IMR-90 (cell line): Measurements from ENCODE around the gene PTPRN2. TPM values are rescaled to one million over a fixed set of nuclear protein-coding genes. Genes with fewer than 3 reads are reported as not detected.

Source experiments
- ATAC-seq: fragments of 200-7000 bp; cut with Tn5 transposase; 2 replicates; pipeline ENCODE4 v1.9.1; 2020; ENCODE audit warnings: low read depth, mild to moderate bottlenecking, moderate library complexity
- BruUV-seq: library from RNA; stranded (reverse); fragments of 400-500 nt; replicated peaks from 2 replicates; lab custom pipeline; 2021; lab: Mats Ljungman, UMichigan
- CTCF ChIA-PET: fragments of 300-600 bp; formaldehyde crosslinking; extraction: SDS; loops from one replicate; lab custom pipeline; 2021; ENCODE audit warnings: antibody characterized with exemption; lab: Yijun Ruan, JAX
- POLR2A ChIA-PET: fragments of 300-600 bp; sonication (Branson Sonifier 250); formaldehyde crosslinking; loops from one replicate; lab custom pipeline; 2022; ENCODE audit warnings: antibody characterized with exemption; ENCODE audit not compliant: unreplicated experiment; lab: Charles Lee
- DNase-seq: peaks from one replicate; pipeline ENCODE4 v3.0.0; 2013
- H2AFZ ChIP-seq: replicated peaks from 2 replicates; pipeline ENCODE3; 2013; ENCODE audit warnings: low read length, mild to moderate bottlenecking; ENCODE audit not compliant: poor library complexity
- H2AK5ac ChIP-seq: 2 replicates; pipeline ENCODE4 v1.6.1; 2013; ENCODE audit warnings: low read depth, low read length, inconsistent platforms
- H2AK9ac ChIP-seq: replicated peaks from 2 replicates; pipeline ENCODE3; 2013; ENCODE audit warnings: mild to moderate bottlenecking, low read depth, low read length, moderate library complexity; ENCODE audit not compliant: poor library complexity
- H2BK120ac ChIP-seq: 2 replicates; pipeline ENCODE4 v1.6.1; 2013; ENCODE audit warnings: low read depth, low read length, inconsistent platforms
- H2BK15ac ChIP-seq: 3 replicates; pipeline ENCODE4 v1.6.1; 2013; ENCODE audit warnings: low read depth, low read length, inconsistent platforms
- H2BK20ac ChIP-seq: 2 replicates; pipeline ENCODE4 v1.6.1; 2013; ENCODE audit warnings: low read depth, mild to moderate bottlenecking, inconsistent platforms, low read length, moderate library complexity
- H2BK5ac ChIP-seq: 2 replicates; pipeline ENCODE4 v1.6.1; 2013; ENCODE audit warnings: mild to moderate bottlenecking, low read depth, low read length, inconsistent platforms; ENCODE audit not compliant: poor library complexity, severe bottlenecking
- H3K14ac ChIP-seq: replicated peaks from 2 replicates; pipeline ENCODE4 v1.6.1; 2013; ENCODE audit warnings: low read depth, low read length, inconsistent platforms
- H3K18ac ChIP-seq: 2 replicates; pipeline ENCODE4 v1.6.1; 2013; ENCODE audit warnings: low read depth, low read length, control low read depth
- H3K23ac ChIP-seq: 2 replicates; pipeline ENCODE4 v1.6.1; 2013; ENCODE audit warnings: low read depth, low read length, inconsistent platforms
- H3K27ac ChIP-seq: 2 replicates; pipeline ENCODE4 v1.5.1; 2013; ENCODE audit warnings: mild to moderate bottlenecking, control low read depth, low read length; ENCODE audit not compliant: insufficient read depth
- H3K27me3 ChIP-seq: 2 replicates; pipeline ENCODE4 v1.6.1; 2013; ENCODE audit warnings: low read length; ENCODE audit not compliant: control insufficient read depth, insufficient read depth
- H3K36me3 ChIP-seq: 2 replicates; pipeline ENCODE4 v1.6.1; 2013; ENCODE audit warnings: low read length, mixed read lengths; ENCODE audit not compliant: control insufficient read depth, insufficient read depth
- H3K4ac ChIP-seq: 2 replicates; pipeline ENCODE4 v1.6.1; 2013; ENCODE audit warnings: low read depth, low read length, inconsistent platforms
- H3K4me1 ChIP-seq: 2 replicates; pipeline ENCODE4 v1.6.1; 2013; ENCODE audit warnings: low read length, mixed read lengths; ENCODE audit not compliant: control insufficient read depth, insufficient read depth
- H3K4me2 ChIP-seq: 2 replicates; pipeline ENCODE4 v1.6.1; 2013; ENCODE audit warnings: low read depth, mild to moderate bottlenecking, control low read depth, low read length, moderate library complexity
- H3K4me3 ChIP-seq: 2 replicates; pipeline ENCODE4 v1.5.1; 2013; ENCODE audit warnings: low read depth, mild to moderate bottlenecking, control low read depth, low read length, moderate library complexity; ENCODE audit not compliant: insufficient read depth
- H3K56ac ChIP-seq: 2 replicates; pipeline ENCODE4 v1.6.1; 2013; ENCODE audit warnings: low read length, inconsistent platforms; ENCODE audit not compliant: insufficient read depth; ENCODE audit errors: extremely low read depth
- H3K79me1 ChIP-seq, 2 experiments: 2 replicates each; pipeline ENCODE4 v1.6.1; 2013; ENCODE audit warnings: low read length in 2 of 2, inconsistent platforms in 1 of 2, low read depth in 1 of 2
- H3K9ac ChIP-seq: 2 replicates; pipeline ENCODE4 v1.6.1; 2013; ENCODE audit warnings: low read depth, low read length, control low read depth
- H3K9me1 ChIP-seq: 2 replicates; pipeline ENCODE4 v1.6.1; 2013; ENCODE audit warnings: low read length, inconsistent platforms; ENCODE audit not compliant: insufficient read depth
- H3K9me3 ChIP-seq: 2 replicates; pipeline ENCODE4 v1.6.1; 2013; ENCODE audit warnings: low read length; ENCODE audit not compliant: control insufficient read depth, insufficient read depth
- H4K20me1 ChIP-seq: 2 replicates; pipeline ENCODE4 v1.6.1; 2013; ENCODE audit warnings: low read length, inconsistent platforms; ENCODE audit not compliant: insufficient read depth
- H4K5ac ChIP-seq: 2 replicates; pipeline ENCODE4 v1.6.1; 2013; ENCODE audit warnings: mild to moderate bottlenecking, low read depth, low read length, control low read depth
- H4K8ac ChIP-seq, 2 experiments: 2 replicates each; pipeline ENCODE4 v1.6.1; 2013; ENCODE audit warnings: low read depth in 2 of 2, low read length in 2 of 2, control low read depth in 1 of 2, inconsistent platforms in 1 of 2
- H4K91ac ChIP-seq: 2 replicates; pipeline ENCODE4 v1.6.1; 2013; ENCODE audit warnings: low read depth, low read length, inconsistent platforms; ENCODE audit not compliant: insufficient read depth
- BHLHE40 ChIP-seq: fragments of 150-350 bp; IDR thresholded peaks from 2 replicates; pipeline ENCODE4 v1.6.1; 2016; ENCODE audit warnings: mild to moderate bottlenecking, low read depth, low read length
- CEBPB ChIP-seq: IDR thresholded peaks from 2 replicates; pipeline ENCODE4 v1.6.1; 2012; ENCODE audit warnings: low read depth, low read length, improper control_type of control experiment
- CHD1 ChIP-seq: IDR thresholded peaks from 2 replicates; pipeline ENCODE4 v1.6.1; 2012; ENCODE audit warnings: low read depth, low read length, improper control_type of control experiment
- ELK1 ChIP-seq: fragments of 150-350 bp; IDR thresholded peaks from 2 replicates; pipeline ENCODE4 v1.6.1; 2016; ENCODE audit warnings: low read depth, mild to moderate bottlenecking, low read length, moderate library complexity, borderline replicate concordance
- FOS ChIP-seq: fragments of 150-350 bp; IDR thresholded peaks from 2 replicates; pipeline ENCODE4 v1.6.1; 2016; ENCODE audit warnings: low read depth, low read length
- MAFK ChIP-seq: IDR thresholded peaks from 2 replicates; pipeline ENCODE4 v1.6.1; 2012; ENCODE audit warnings: low read depth, low read length, improper control_type of control experiment
- MAZ ChIP-seq: IDR thresholded peaks from 2 replicates; pipeline ENCODE4 v1.6.1; 2012; ENCODE audit warnings: low read depth, mild to moderate bottlenecking, low read length, improper control_type of control experiment, moderate library complexity, borderline replicate concordance
- MXI1 ChIP-seq: IDR thresholded peaks from 2 replicates; pipeline ENCODE4 v1.6.1; 2012; ENCODE audit warnings: low read depth, mild to moderate bottlenecking, low read length, moderate library complexity, borderline replicate concordance
- NFE2L2 ChIP-seq: fragments of 150-350 bp; IDR thresholded peaks from 2 replicates; pipeline ENCODE4 v1.6.1; 2016; ENCODE audit warnings: low read depth, mild to moderate bottlenecking, low read length
- POLR2A ChIP-seq: IDR thresholded peaks from 2 replicates; pipeline ENCODE4 v1.6.1; 2012; ENCODE audit warnings: mild to moderate bottlenecking, low read depth, low read length
- RAD21 ChIP-seq: IDR thresholded peaks from 2 replicates; pipeline ENCODE4 v1.6.1; 2012; ENCODE audit warnings: low read length, improper control_type of control experiment
- RCOR1 ChIP-seq: IDR thresholded peaks from 2 replicates; pipeline ENCODE4 v1.6.1; 2012; ENCODE audit warnings: mild to moderate bottlenecking, low read length, improper control_type of control experiment; ENCODE audit not compliant: insufficient replicate concordance
- RFX5 ChIP-seq: IDR thresholded peaks from 2 replicates; pipeline ENCODE4 v1.8.0; 2012; ENCODE audit warnings: low read depth, mild to moderate bottlenecking, low read length, moderate library complexity
- SMC3 ChIP-seq: fragments of 150-350 bp; IDR thresholded peaks from 2 replicates; pipeline ENCODE4 v1.6.1; 2016; ENCODE audit warnings: low read depth, mild to moderate bottlenecking, antibody characterized with exemption, low read length, moderate library complexity
- WGBS, 2 experiments: methylation state at CpG; one replicate each; pipeline versions ENCODE4 v1.1.5 to v1.1.7; 2013; ENCODE audit warnings: missing lambda C conversion rate in 2 of 2; ENCODE audit not compliant: insufficient read length in 1 of 2; ENCODE audit errors: extremely low coverage in 2 of 2; 5-methylcytosine and 5-hydroxymethylcytosine counted together
- dilution Hi-C: fragments of 300-500 bp; cut with HindIII; formaldehyde crosslinking; loops from one replicate; pipeline ENCODE4 v1.14.3; 2018; ENCODE audit warnings: low sequenced_read_pairs; ENCODE audit not compliant: unreplicated experiment
- in situ Hi-C: fragments of 300-500 bp; cut with MboI; formaldehyde crosslinking; loops from 3 replicates; pipeline ENCODE4 v1.14.3; 2019; ENCODE audit warnings: low sequenced_read_pairs, inconsistent platforms, mixed read lengths
- intact Hi-C: fragments of 100-400 bp; cut with micrococcal nuclease; formaldehyde crosslinking; loops from 2 replicates; pipeline ENCODE4 v1.10.0; 2022
- polyA plus RNA-seq, 3 experiments: library from polyadenylated mRNA; depleted of rRNA; stranded (reverse); fragments of >200 nt; gene quantifications; 2 replicates each; pipeline ENCODE4 v1.2.3, GENCODE V29; 2012; ENCODE audit warnings: low replicate concordance in 1 of 3
- total RNA-seq: library from RNA; depleted of rRNA; stranded (reverse); fragments of >200 nt; gene quantifications from 2 replicates; pipeline ENCODE4 v1.2.3, GENCODE V29; 2012
- TF ChIP-seq, protein P1 (sequence below): conservative IDR thresholded peaks from 2 replicates; pipeline ENCODE4 v1.5.1; 2012; ENCODE audit warnings: mild to moderate bottlenecking, low read depth, low read length, improper control_type of control experiment
- TF ChIP-seq, protein P2 (sequence below): fragments of 150-350 bp; IDR thresholded peaks from 2 replicates; pipeline ENCODE4 v1.6.1; 2017; ENCODE audit warnings: mild to moderate bottlenecking, antibody characterized with exemption, low read length, low read depth

PTPRN2 gene
- total and polyA plus RNA-seq, 2 of the 4 experiments (the other 2 are of a cell fraction), result 0.03 TPM; not detected in 1

DNA sequence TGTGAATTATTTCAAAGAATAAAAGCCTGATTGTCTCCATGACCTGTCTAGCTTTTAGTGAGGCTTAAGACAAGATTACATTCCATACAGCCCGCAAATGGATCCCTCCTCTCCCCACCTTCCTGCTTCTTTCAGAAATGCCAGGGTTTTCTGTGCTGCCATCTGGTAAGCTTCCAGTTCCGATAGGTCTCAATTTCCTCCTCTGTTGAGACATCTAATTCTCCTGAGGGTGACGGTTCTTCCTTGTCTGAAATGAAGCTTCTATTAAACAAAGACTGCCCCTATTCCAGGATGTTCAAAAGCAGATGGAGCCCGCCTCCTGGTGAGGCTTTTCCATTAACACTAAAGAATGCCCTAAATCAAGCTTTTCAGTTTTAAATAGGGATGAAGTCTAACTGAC lies 295.6 kb downstream of the PTPRN2 start:
- Histone ChIP-seq H3K4me3 (no peak overlapping the region), H3K9me1 (no peaks in the 10 kb centered on the region), H3K27ac (no peak overlapping the region), H4K91ac (no peak overlapping the region), H2BK120ac (no peak overlapping the region), H2BK5ac (no peak overlapping the region), H3K9ac (no peak overlapping the region), H3K27me3 (no peaks in the 10 kb centered on the region), H2BK20ac (no peak overlapping the region), H3K56ac (no peak overlapping the region), H3K9me3 (peaks cover 25% of the 10 kb centered on the region), H2AK9ac (no peak overlapping the region), H3K14ac (no peak overlapping the region), H3K18ac (no peak overlapping the region), H2AK5ac (no peak overlapping the region), H3K23ac (no peak overlapping the region), H3K4ac (no peak overlapping the region), H3K4me1 (no peaks in the 10 kb centered on the region), H2BK15ac (no peak overlapping the region), H3K79me1 (no peaks in the 10 kb centered on the region), H4K8ac (no peak overlapping the region), H4K20me1 (no peaks in the 10 kb centered on the region), H4K5ac (no peak overlapping the region), H2AFZ (no peak overlapping the region), H3K4me2 (no peak overlapping the region), H3K36me3 (no peaks in the 10 kb centered on the region)
- in situ Hi-C loops, result no loop called here
- intact Hi-C loops, result no loop called here
- WGBS, 2 experiments, result 0% methylated on average over 1 of the region's 4 CpGs; no CpG with 5 or more reads in 1 of the 2 experiments
- ATAC-seq, result no peak
- ChIA-PET CTCF (no interaction called here), POLR2A (no interaction called here)
- no TSS peak for BruUV-seq
- DNase-seq, result no peak
- no peak for TF ChIP-seq POLR2A
- TF ChIP-seq MAFK, result no peak
- TF ChIP-seq MAZ, result no peak
- TF ChIP-seq FOS, result no peak
- TF ChIP-seq ELK1, result no peak
- TF ChIP-seq, protein P1, sequence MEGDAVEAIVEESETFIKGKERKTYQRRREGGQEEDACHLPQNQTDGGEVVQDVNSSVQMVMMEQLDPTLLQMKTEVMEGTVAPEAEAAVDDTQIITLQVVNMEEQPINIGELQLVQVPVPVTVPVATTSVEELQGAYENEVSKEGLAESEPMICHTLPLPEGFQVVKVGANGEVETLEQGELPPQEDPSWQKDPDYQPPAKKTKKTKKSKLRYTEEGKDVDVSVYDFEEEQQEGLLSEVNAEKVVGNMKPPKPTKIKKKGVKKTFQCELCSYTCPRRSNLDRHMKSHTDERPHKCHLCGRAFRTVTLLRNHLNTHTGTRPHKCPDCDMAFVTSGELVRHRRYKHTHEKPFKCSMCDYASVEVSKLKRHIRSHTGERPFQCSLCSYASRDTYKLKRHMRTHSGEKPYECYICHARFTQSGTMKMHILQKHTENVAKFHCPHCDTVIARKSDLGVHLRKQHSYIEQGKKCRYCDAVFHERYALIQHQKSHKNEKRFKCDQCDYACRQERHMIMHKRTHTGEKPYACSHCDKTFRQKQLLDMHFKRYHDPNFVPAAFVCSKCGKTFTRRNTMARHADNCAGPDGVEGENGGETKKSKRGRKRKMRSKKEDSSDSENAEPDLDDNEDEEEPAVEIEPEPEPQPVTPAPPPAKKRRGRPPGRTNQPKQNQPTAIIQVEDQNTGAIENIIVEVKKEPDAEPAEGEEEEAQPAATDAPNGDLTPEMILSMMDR, result no peak
- TF ChIP-seq NFE2L2, result no peak
- no peak for TF ChIP-seq CHD1
- TF ChIP-seq SMC3, result no peak
- no peak for TF ChIP-seq RAD21
- TF ChIP-seq, protein P2, sequence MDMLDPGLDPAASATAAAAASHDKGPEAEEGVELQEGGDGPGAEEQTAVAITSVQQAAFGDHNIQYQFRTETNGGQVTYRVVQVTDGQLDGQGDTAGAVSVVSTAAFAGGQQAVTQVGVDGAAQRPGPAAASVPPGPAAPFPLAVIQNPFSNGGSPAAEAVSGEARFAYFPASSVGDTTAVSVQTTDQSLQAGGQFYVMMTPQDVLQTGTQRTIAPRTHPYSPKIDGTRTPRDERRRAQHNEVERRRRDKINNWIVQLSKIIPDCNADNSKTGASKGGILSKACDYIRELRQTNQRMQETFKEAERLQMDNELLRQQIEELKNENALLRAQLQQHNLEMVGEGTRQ, result no peak
- TF ChIP-seq BHLHE40, result no peak
- TF ChIP-seq CEBPB, result no peak
- no peak for TF ChIP-seq MXI1
- TF ChIP-seq RFX5, result no peak
- no peak for TF ChIP-seq RCOR1
- dilution Hi-C loops, result no loop called here
